ENCODE measurements around the gene KIF2A. TPM values are rescaled to one million over a fixed set of nuclear protein-coding genes. Genes with fewer than 3 reads are reported as not detected.
A peak's percentile ranks its signal among the peaks of the same experiment; 100 is the strongest.

Gene KIF2A
- polyA plus RNA-seq, 1 donor, result 38.6 TPM

GRCh38 chr5:62309107-62309506, 3.1 kb downstream of the KIF2A start:
- Histone ChIP-seq H3K4me3 (ENCODE audit: low read length) (no peak overlapping the region), H3K27me3 (ENCODE audit: control insufficient read depth, insufficient read depth, low read length) (no peaks in the 10 kb centered on the region), H3K36me3 (ENCODE audit: control insufficient read depth, insufficient read depth, low read length) (no peaks in the 10 kb centered on the region), H3K4me1 (ENCODE audit: control insufficient read depth, insufficient read depth, low read length) (peaks cover 5% of the 10 kb centered on the region), H3K9me3 (ENCODE audit: control insufficient read depth, low read depth, low read length) (no peaks in the 10 kb centered on the region), H3K27ac (ENCODE audit: low read length) (no peak overlapping the region)
- no peak for DNase-seq
- 100% methylated on average over 3 of the region's 4 CpGs for WGBS (ENCODE audit: insufficient coverage, low lambda C conversion rate)

GRCh38 chr5:62310426-62311143, 4.6 kb downstream of the KIF2A start:
- no peak for DNase-seq
- no peak overlapping the region for H3K27ac ChIP-seq (ENCODE audit: low read length)
- H3K27me3 ChIP-seq (ENCODE audit: control insufficient read depth, insufficient read depth, low read length), result no peaks in the 10 kb centered on the region
- no peaks in the 10 kb centered on the region for H3K36me3 ChIP-seq (ENCODE audit: control insufficient read depth, insufficient read depth, low read length)
- H3K4me1 ChIP-seq (ENCODE audit: control insufficient read depth, insufficient read depth, low read length), result peaks cover 6% of the 10 kb centered on the region
- H3K4me3 ChIP-seq (ENCODE audit: low read length), result no peak overlapping the region
- 33% methylated on average over 1 of the region's 5 CpGs for WGBS (ENCODE audit: insufficient coverage, low lambda C conversion rate)
- H3K9me3 ChIP-seq (ENCODE audit: control insufficient read depth, low read depth, low read length), result no peaks in the 10 kb centered on the region

- 80% methylated on average over 1 of the region's 1 CpG for WGBS (ENCODE audit: insufficient coverage, low lambda C conversion rate)
- H3K4me3 ChIP-seq (ENCODE audit: low read length), result no peak overlapping the region
- peaks cover 5% of the 10 kb centered on the region for H3K4me1 ChIP-seq (ENCODE audit: control insufficient read depth, insufficient read depth, low read length)
- no peak for DNase-seq
- H3K27ac ChIP-seq (ENCODE audit: low read length), result peak overlapping the region; percentile 25
- no peaks in the 10 kb centered on the region for H3K27me3 ChIP-seq (ENCODE audit: control insufficient read depth, insufficient read depth, low read length)
- H3K36me3 ChIP-seq (ENCODE audit: control insufficient read depth, insufficient read depth, low read length), result no peaks in the 10 kb centered on the region
- no peaks in the 10 kb centered on the region for H3K9me3 ChIP-seq (ENCODE audit: control insufficient read depth, low read depth, low read length)
These were observed 6.0 kb downstream of the KIF2A start for GRCh38 chr5:62312036-62312435.

- no CpG with 5 or more reads among the region's 1 CpG for WGBS (ENCODE audit: insufficient coverage, low lambda C conversion rate)
- DNase-seq, result peak in 1 of 2 donors; percentile 58
- Histone ChIP-seq H3K9me3 (ENCODE audit: control insufficient read depth, low read depth, low read length) (no peaks in the 10 kb centered on the region), H3K4me3 (ENCODE audit: low read length) (no peak overlapping the region), H3K27me3 (ENCODE audit: control insufficient read depth, insufficient read depth, low read length) (no peaks in the 10 kb centered on the region), H3K36me3 (ENCODE audit: control insufficient read depth, insufficient read depth, low read length) (no peaks in the 10 kb centered on the region), H3K4me1 (ENCODE audit: control insufficient read depth, insufficient read depth, low read length) (peaks cover 5% of the 10 kb centered on the region), H3K27ac (ENCODE audit: low read length) (peak overlapping the region; percentile 25)
These were observed 6.7 kb downstream of the KIF2A start for GRCh38 chr5:62312674-62313073.

GRCh38 chr5:62314213-62314830, 8.3 kb downstream of the KIF2A start:
- 100% methylated on average over 1 of the region's 2 CpGs for WGBS (ENCODE audit: insufficient coverage, low lambda C conversion rate)
- no peak overlapping the region for H3K27ac ChIP-seq (ENCODE audit: low read length)

GRCh38 chr5:62315376-62316175, 9.6 kb downstream of the KIF2A start:
- WGBS (ENCODE audit: insufficient coverage, low lambda C conversion rate), result no CpG with 5 or more reads among the region's 2 CpGs
- no peak for DNase-seq
- Histone ChIP-seq H3K27ac (ENCODE audit: low read length) (peak overlapping the region; percentile 12), H3K9me3 (ENCODE audit: control insufficient read depth, low read depth, low read length) (no peaks in the 10 kb centered on the region), H3K36me3 (ENCODE audit: control insufficient read depth, insufficient read depth, low read length) (peaks cover 2% of the 10 kb centered on the region), H3K27me3 (ENCODE audit: control insufficient read depth, insufficient read depth, low read length) (no peaks in the 10 kb centered on the region), H3K4me3 (ENCODE audit: low read length) (no peak overlapping the region), H3K4me1 (ENCODE audit: control insufficient read depth, insufficient read depth, low read length) (peaks cover 5% of the 10 kb centered on the region)

More at GRCh38 chr5:62314213-62314830, 8.3 kb downstream of the KIF2A start:
- H3K27me3 ChIP-seq (ENCODE audit: control insufficient read depth, insufficient read depth, low read length), result no peaks in the 10 kb centered on the region
- peaks cover 2% of the 10 kb centered on the region for H3K36me3 ChIP-seq (ENCODE audit: control insufficient read depth, insufficient read depth, low read length)
- no peak for DNase-seq
- H3K4me1 ChIP-seq (ENCODE audit: control insufficient read depth, insufficient read depth, low read length), result peaks cover 5% of the 10 kb centered on the region
- no peak overlapping the region for H3K4me3 ChIP-seq (ENCODE audit: low read length)
- no peaks in the 10 kb centered on the region for H3K9me3 ChIP-seq (ENCODE audit: control insufficient read depth, low read depth, low read length)

GRCh38 chr5:62316176-62316502, 10.1 kb downstream of the KIF2A start:
- H3K9me3 ChIP-seq (ENCODE audit: control insufficient read depth, low read depth, low read length), result no peaks in the 10 kb centered on the region
- H3K27me3 ChIP-seq (ENCODE audit: control insufficient read depth, insufficient read depth, low read length), result no peaks in the 10 kb centered on the region
- H3K4me1 ChIP-seq (ENCODE audit: control insufficient read depth, insufficient read depth, low read length), result peaks cover 5% of the 10 kb centered on the region
- peaks cover 2% of the 10 kb centered on the region for H3K36me3 ChIP-seq (ENCODE audit: control insufficient read depth, insufficient read depth, low read length)
- H3K4me3 ChIP-seq (ENCODE audit: low read length), result no peak overlapping the region
- no CpG with 5 or more reads among the region's 2 CpGs for WGBS (ENCODE audit: insufficient coverage, low lambda C conversion rate)
- DNase-seq, result no peak
- no peak overlapping the region for H3K27ac ChIP-seq (ENCODE audit: low read length)

GRCh38 chr5:62317810-62318209, 11.8 kb downstream of the KIF2A start:
- DNase-seq, result no peak
- no peak overlapping the region for H3K4me3 ChIP-seq (ENCODE audit: low read length)
- peaks cover 5% of the 10 kb centered on the region for H3K4me1 ChIP-seq (ENCODE audit: control insufficient read depth, insufficient read depth, low read length)
- H3K36me3 ChIP-seq (ENCODE audit: control insufficient read depth, insufficient read depth, low read length), result peaks cover 8% of the 10 kb centered on the region
- WGBS (ENCODE audit: insufficient coverage, low lambda C conversion rate), result 100% methylated on average over 1 of the region's 3 CpGs
- H3K27ac ChIP-seq (ENCODE audit: low read length), result no peak overlapping the region
- H3K27me3 ChIP-seq (ENCODE audit: control insufficient read depth, insufficient read depth, low read length), result no peaks in the 10 kb centered on the region
- no peaks in the 10 kb centered on the region for H3K9me3 ChIP-seq (ENCODE audit: control insufficient read depth, low read depth, low read length)

GRCh38 chr5:62322484-62322883, 16.5 kb downstream of the KIF2A start:
- no peak overlapping the region for H3K4me3 ChIP-seq (ENCODE audit: low read length)
- peaks cover 11% of the 10 kb centered on the region for H3K36me3 ChIP-seq (ENCODE audit: control insufficient read depth, insufficient read depth, low read length)
- no peak for DNase-seq
- H3K4me1 ChIP-seq (ENCODE audit: control insufficient read depth, insufficient read depth, low read length), result no peaks in the 10 kb centered on the region
- no CpG with 5 or more reads among the region's 1 CpG for WGBS (ENCODE audit: insufficient coverage, low lambda C conversion rate)
- no peak overlapping the region for H3K27ac ChIP-seq (ENCODE audit: low read length)
- no peaks in the 10 kb centered on the region for H3K27me3 ChIP-seq (ENCODE audit: control insufficient read depth, insufficient read depth, low read length)
- H3K9me3 ChIP-seq (ENCODE audit: control insufficient read depth, low read depth, low read length), result no peaks in the 10 kb centered on the region

- Histone ChIP-seq H3K4me3 (ENCODE audit: low read length) (no peak overlapping the region), H3K36me3 (ENCODE audit: control insufficient read depth, insufficient read depth, low read length) (peaks cover 9% of the 10 kb centered on the region), H3K9me3 (ENCODE audit: control insufficient read depth, low read depth, low read length) (no peaks in the 10 kb centered on the region), H3K27ac (ENCODE audit: low read length) (no peak overlapping the region), H3K27me3 (ENCODE audit: control insufficient read depth, insufficient read depth, low read length) (no peaks in the 10 kb centered on the region), H3K4me1 (ENCODE audit: control insufficient read depth, insufficient read depth, low read length) (no peaks in the 10 kb centered on the region)
- no peak for DNase-seq
- WGBS (ENCODE audit: insufficient coverage, low lambda C conversion rate), result no CpG with 5 or more reads among the region's 1 CpG
These were observed 20.3 kb downstream of the KIF2A start for GRCh38 chr5:62326302-62326701.
